OCI-LY3 (cell line): ENCODE results near the gene HBP1.
"Not testable (repeated sequence)": the region's sequence is repeated elsewhere in the genome, so short reads cannot be mapped to it uniquely, and the experiment has no call there.

Experiments used
- H2AFZ ChIP-seq: fragments of 200-600, 300-600 bp; shearing (Covaris generic); 2 replicates; pipeline ENCODE4 v1.6.0; 2014; ENCODE audit warnings: antibody characterized with exemption, low read depth, low read length
- H3K27ac ChIP-seq: fragments of 200-600, 300-600 bp; sonication (generic); 2 replicates; pipeline ENCODE4 v1.5.1; 2014; ENCODE audit warnings: mild to moderate bottlenecking, low read length, moderate library complexity, mixed read lengths
- H3K27me3 ChIP-seq: fragments of 200-600, 300-600 bp; sonication (generic); 2 replicates; pipeline ENCODE4 v1.6.1; 2014; ENCODE audit warnings: low read depth, low read length, mixed read lengths
- H3K36me3 ChIP-seq: fragments of 200-600, 300-600 bp; sonication (generic); replicated peaks from 2 replicates; pipeline ENCODE3; 2014; ENCODE audit warnings: low read depth, low read length, mixed read lengths
- H3K4me1 ChIP-seq: fragments of 300-600, 200-600 bp; sonication (generic); 2 replicates; pipeline ENCODE4 v1.6.1; 2014; ENCODE audit warnings: low read length, mixed read lengths
- H3K4me2 ChIP-seq: fragments of 200-600, 300-600 bp; sonication (generic); 2 replicates; pipeline ENCODE4 v1.6.1; 2014; ENCODE audit warnings: low read length, mixed read lengths
- H3K4me3 ChIP-seq: fragments of 300-600, 200-600 bp; sonication (generic); 2 replicates; pipeline ENCODE4 v1.5.1; 2014; ENCODE audit warnings: antibody characterized with exemption, mild to moderate bottlenecking, low read length, moderate library complexity
- H3K79me2 ChIP-seq: fragments of 300-600, 200-600 bp; shearing (Covaris generic); 2 replicates; pipeline ENCODE4 v1.6.1; 2014; ENCODE audit warnings: mild to moderate bottlenecking, low read length, mixed read lengths
- H3K9ac ChIP-seq: fragments of 300-600, 200-600 bp; shearing (Covaris generic); 2 replicates; pipeline ENCODE4 v1.6.0; 2014; ENCODE audit warnings: mild to moderate bottlenecking, low read length, moderate library complexity
- H3K9me3 ChIP-seq: fragments of 200-600, 300-600 bp; shearing (Covaris generic); 2 replicates; pipeline ENCODE4 v1.6.1; 2014; ENCODE audit warnings: low read length, mixed read lengths; ENCODE audit not compliant: insufficient read depth
- H4K20me1 ChIP-seq: fragments of 200-600, 300-600 bp; sonication (generic); 2 replicates; pipeline ENCODE4 v1.6.1; 2016; ENCODE audit warnings: low read length, mixed read lengths; ENCODE audit not compliant: insufficient read depth
- EZH2phosphoT487 ChIP-seq: fragments of 200-600 bp; shearing (Covaris generic); IDR thresholded peaks from 2 replicates; pipeline ENCODE4 v1.6.1; 2018; ENCODE audit warnings: antibody characterized with exemption, mixed run types, low read depth
- TF ChIP-seq, protein P1 (sequence below): fragments of 200-600, 300-600 bp; sonication (generic); IDR thresholded peaks from 2 replicates; pipeline ENCODE4 v1.5.1; 2014; ENCODE audit warnings: antibody characterized with exemption, low read length, low read depth

The HBP1 gene

DNA sequence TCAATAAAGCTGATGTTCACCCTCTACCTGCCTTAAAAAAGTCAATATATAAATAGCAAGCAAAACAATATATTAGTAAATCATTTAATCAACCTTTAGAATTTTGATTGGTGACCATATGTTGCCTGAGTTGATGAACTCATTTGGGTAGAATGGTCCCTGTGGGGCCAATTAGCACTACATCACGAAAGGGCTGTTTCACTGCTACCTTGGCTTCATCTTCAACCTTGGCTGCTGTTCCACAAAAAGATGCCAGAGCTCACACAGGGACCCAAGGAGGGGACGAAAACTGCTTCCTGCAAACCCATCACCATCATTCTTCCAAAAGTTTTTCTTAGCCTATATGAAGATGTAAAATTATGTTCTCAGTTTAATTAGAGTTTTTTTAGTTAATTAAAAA is 35.4 kb upstream of the HBP1 start:
- Histone ChIP-seq H3K27ac (no peak overlapping the region), H3K4me3 (no peak overlapping the region), H2AFZ (no peak overlapping the region), H3K4me1 (no peaks in the 10 kb centered on the region), H3K36me3 (peaks cover 3% of the 10 kb centered on the region), H3K9ac (no peak overlapping the region), H3K9me3 (no peaks in the 10 kb centered on the region), H3K4me2 (no peak overlapping the region), H4K20me1 (no peaks in the 10 kb centered on the region), H3K27me3 (no peaks in the 10 kb centered on the region), H3K79me2 (no peaks in the 10 kb centered on the region)
- no peak for TF ChIP-seq EZH2phosphoT487
- TF ChIP-seq, protein P1, sequence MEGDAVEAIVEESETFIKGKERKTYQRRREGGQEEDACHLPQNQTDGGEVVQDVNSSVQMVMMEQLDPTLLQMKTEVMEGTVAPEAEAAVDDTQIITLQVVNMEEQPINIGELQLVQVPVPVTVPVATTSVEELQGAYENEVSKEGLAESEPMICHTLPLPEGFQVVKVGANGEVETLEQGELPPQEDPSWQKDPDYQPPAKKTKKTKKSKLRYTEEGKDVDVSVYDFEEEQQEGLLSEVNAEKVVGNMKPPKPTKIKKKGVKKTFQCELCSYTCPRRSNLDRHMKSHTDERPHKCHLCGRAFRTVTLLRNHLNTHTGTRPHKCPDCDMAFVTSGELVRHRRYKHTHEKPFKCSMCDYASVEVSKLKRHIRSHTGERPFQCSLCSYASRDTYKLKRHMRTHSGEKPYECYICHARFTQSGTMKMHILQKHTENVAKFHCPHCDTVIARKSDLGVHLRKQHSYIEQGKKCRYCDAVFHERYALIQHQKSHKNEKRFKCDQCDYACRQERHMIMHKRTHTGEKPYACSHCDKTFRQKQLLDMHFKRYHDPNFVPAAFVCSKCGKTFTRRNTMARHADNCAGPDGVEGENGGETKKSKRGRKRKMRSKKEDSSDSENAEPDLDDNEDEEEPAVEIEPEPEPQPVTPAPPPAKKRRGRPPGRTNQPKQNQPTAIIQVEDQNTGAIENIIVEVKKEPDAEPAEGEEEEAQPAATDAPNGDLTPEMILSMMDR: no peak

DNA sequence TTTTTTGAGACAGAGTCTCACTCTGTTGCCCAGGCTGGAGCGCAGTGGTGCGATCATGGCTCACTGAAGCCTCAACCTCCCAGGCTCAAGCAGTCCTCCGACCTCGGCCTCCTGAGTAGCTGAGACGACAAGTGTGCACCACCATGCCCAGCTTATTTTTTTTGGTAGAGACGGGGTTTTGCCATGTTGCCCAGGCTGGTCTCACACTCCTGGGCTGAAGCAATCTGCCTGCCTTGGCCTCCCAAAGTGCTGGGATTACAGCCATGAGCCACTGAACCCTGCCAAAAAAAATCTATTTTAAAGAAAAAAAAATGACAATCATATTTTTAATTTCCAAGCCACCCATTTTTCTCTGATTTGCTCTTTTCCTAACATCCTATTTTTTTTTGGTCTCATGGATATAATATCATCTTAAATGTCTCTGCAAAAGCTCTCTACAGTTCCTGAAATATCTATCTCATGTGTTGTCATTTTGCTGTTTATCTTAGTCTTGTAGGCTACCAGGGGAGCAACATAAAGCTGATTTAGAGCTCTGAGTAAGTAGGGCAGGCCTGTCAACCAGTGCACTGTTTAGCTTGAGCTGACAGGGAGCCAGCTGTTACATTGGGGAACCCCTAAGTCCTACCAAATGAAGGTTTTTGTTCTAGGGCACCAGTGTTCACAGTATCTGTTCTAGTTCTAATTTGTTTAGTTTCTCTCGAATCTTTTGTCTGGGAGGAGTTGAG is 29.9 kb upstream of the HBP1 start:
- Histone ChIP-seq H3K4me1 (no peaks in the 10 kb centered on the region), H3K4me3 (no peak overlapping the region), H3K27me3 (no peaks in the 10 kb centered on the region), H2AFZ (no peak overlapping the region), H3K27ac (no peak overlapping the region), H4K20me1 (no peaks in the 10 kb centered on the region), H3K9me3 (no peaks in the 10 kb centered on the region), H3K4me2 (no peak overlapping the region), H3K36me3 (no peaks in the 10 kb centered on the region), H3K9ac (no peak overlapping the region), H3K79me2 (no peaks in the 10 kb centered on the region)
- TF ChIP-seq EZH2phosphoT487: no peak
- TF ChIP-seq, protein P1: no peak

DNA sequence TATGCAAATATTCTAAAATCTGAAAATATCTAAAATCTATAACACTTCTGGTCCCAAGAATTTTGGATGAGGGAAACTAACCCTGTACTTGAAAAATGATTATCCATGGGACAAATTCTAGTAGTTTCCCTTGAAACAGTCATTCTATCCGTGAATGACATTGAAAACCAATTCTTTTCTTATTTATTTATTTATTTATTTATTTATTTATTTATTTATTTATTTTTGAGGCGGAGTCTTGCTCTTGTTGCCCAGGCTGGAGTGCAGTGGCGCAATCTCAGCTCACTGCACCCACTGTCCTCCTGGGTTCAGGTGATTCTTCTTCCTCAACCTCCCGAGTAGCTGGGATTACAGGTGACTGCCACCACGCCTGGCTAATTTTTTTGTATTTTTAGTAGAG is 24.9 kb upstream of the HBP1 start:
- not testable (repeated sequence) for H3K79me2 ChIP-seq, H3K27ac ChIP-seq, H2AFZ ChIP-seq, H3K9ac ChIP-seq, H3K36me3 ChIP-seq, H3K4me2 ChIP-seq, H3K27me3 ChIP-seq, H3K4me3 ChIP-seq, H3K9me3 ChIP-seq, H4K20me1 ChIP-seq
- H3K4me1 ChIP-seq: peaks cover 17% of the 10 kb centered on the region

DNA sequence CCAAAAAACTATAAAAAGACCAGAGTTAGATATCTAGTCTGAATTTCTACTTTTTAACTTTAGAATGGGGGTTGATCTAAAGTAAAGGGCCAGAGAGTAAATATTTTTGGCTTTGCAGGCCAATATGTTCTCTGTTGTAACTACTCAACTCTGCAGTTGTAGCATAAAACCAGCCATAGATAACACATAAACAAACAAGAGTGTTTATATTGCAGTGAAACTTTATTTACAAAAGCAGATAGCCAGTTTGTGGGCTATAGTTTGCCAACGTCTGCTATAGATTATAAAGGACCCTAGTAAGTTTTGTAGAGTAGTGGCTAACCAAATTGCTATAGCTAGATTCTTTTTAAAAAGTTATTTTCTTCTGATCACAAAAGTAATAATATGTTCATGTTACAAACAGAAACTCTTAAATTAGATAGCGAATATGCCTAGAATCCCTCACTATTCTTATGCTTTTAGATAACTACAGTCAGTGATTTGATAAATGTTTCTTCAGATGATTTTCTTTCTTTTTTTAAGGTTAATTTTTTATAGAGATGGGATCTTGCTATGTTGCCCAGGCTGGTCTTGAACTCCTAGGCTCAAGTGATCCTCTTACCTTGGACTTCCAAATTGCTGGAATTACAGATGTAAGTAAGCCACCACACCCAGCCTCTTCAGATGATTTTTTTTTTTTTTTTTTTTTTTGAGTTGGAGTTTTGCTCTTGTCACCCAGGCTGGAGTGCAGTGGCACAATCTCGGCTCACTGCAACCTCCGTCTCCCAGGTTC is 23.6 kb upstream of the HBP1 start:
- no peaks in the 10 kb centered on the region for H4K20me1 ChIP-seq
- no peaks in the 10 kb centered on the region for H3K27me3 ChIP-seq
- TF ChIP-seq, protein P1: no peak
- no peaks in the 10 kb centered on the region for H3K9me3 ChIP-seq
- H3K9ac ChIP-seq: no peak overlapping the region
- H3K4me3 ChIP-seq: no peak overlapping the region
- H2AFZ ChIP-seq: no peak overlapping the region
- H3K79me2 ChIP-seq: no peaks in the 10 kb centered on the region
- no peak overlapping the region for H3K27ac ChIP-seq
- no peaks in the 10 kb centered on the region for H3K36me3 ChIP-seq
- H3K4me2 ChIP-seq: no peak overlapping the region
- peaks cover 19% of the 10 kb centered on the region for H3K4me1 ChIP-seq
